ENCODE results near the gene ATP6V0A1.

DNA sequence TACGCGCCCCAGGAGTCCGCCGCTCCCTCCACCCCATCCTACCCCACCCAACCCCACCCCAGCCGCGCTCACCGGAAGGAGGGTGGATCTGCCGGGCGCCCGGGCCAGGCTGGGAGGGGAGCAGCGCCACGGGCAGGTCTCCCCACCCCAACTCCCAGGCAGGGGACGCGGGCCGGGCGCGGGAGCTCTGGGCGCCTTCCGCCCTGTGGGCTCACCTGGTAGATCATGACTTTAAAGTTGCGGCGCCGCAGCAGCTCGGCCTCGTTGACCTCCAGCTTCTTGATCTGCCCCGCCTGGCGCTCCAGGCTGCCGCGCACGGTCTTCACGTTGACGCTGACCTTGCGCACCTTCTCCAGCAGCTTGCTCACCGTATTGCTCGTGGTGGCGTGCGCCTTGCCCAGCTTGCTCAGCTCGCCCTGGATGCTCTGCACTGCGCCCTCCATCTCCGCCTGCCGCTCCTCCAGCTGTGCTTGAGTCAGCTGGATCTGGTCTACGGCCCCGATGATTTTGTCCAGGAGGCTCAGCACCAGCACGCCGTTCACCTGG is 36.2 kb upstream of the ATP6V0A1 start:
- TF ChIP-seq CTCF (conservative IDR thresholded peaks at IDR 0.05; ENCODE audit: low read depth in 2 of 2) (no peak), EZH2 (IDR thresholded peaks at IDR 0.05; ENCODE audit: low read depth, unreplicated experiment) (no peak), POLR2AphosphoS5 (IDR thresholded peaks at IDR 0.05; ENCODE audit: low read depth) (no peak), EZH2phosphoT487 (IDR thresholded peaks at IDR 0.05; ENCODE audit: unreplicated experiment) (no peak), STAT1 (IDR thresholded peaks at IDR 0.05; ENCODE audit: unreplicated experiment) (no peak), ZNF114 (CRISPR knock-in tag; IDR thresholded peaks at IDR 0.05) (no peak), CREB1 (CRISPR knock-in tag; IDR thresholded peaks at IDR 0.05; ENCODE audit: low read depth) (no peak), JUNB (IDR thresholded peaks at IDR 0.05; ENCODE audit: unreplicated experiment) (no peak), ZNF331 (CRISPR knock-in tag; IDR thresholded peaks at IDR 0.05; ENCODE audit: low read depth) (no peak)
- TF ChIP-seq, protein P1, sequence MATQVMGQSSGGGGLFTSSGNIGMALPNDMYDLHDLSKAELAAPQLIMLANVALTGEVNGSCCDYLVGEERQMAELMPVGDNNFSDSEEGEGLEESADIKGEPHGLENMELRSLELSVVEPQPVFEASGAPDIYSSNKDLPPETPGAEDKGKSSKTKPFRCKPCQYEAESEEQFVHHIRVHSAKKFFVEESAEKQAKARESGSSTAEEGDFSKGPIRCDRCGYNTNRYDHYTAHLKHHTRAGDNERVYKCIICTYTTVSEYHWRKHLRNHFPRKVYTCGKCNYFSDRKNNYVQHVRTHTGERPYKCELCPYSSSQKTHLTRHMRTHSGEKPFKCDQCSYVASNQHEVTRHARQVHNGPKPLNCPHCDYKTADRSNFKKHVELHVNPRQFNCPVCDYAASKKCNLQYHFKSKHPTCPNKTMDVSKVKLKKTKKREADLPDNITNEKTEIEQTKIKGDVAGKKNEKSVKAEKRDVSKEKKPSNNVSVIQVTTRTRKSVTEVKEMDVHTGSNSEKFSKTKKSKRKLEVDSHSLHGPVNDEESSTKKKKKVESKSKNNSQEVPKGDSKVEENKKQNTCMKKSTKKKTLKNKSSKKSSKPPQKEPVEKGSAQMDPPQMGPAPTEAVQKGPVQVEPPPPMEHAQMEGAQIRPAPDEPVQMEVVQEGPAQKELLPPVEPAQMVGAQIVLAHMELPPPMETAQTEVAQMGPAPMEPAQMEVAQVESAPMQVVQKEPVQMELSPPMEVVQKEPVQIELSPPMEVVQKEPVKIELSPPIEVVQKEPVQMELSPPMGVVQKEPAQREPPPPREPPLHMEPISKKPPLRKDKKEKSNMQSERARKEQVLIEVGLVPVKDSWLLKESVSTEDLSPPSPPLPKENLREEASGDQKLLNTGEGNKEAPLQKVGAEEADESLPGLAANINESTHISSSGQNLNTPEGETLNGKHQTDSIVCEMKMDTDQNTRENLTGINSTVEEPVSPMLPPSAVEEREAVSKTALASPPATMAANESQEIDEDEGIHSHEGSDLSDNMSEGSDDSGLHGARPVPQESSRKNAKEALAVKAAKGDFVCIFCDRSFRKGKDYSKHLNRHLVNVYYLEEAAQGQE (IDR thresholded peaks at IDR 0.05; ENCODE audit: unreplicated experiment) = no peak
- TF ChIP-seq, protein P2, sequence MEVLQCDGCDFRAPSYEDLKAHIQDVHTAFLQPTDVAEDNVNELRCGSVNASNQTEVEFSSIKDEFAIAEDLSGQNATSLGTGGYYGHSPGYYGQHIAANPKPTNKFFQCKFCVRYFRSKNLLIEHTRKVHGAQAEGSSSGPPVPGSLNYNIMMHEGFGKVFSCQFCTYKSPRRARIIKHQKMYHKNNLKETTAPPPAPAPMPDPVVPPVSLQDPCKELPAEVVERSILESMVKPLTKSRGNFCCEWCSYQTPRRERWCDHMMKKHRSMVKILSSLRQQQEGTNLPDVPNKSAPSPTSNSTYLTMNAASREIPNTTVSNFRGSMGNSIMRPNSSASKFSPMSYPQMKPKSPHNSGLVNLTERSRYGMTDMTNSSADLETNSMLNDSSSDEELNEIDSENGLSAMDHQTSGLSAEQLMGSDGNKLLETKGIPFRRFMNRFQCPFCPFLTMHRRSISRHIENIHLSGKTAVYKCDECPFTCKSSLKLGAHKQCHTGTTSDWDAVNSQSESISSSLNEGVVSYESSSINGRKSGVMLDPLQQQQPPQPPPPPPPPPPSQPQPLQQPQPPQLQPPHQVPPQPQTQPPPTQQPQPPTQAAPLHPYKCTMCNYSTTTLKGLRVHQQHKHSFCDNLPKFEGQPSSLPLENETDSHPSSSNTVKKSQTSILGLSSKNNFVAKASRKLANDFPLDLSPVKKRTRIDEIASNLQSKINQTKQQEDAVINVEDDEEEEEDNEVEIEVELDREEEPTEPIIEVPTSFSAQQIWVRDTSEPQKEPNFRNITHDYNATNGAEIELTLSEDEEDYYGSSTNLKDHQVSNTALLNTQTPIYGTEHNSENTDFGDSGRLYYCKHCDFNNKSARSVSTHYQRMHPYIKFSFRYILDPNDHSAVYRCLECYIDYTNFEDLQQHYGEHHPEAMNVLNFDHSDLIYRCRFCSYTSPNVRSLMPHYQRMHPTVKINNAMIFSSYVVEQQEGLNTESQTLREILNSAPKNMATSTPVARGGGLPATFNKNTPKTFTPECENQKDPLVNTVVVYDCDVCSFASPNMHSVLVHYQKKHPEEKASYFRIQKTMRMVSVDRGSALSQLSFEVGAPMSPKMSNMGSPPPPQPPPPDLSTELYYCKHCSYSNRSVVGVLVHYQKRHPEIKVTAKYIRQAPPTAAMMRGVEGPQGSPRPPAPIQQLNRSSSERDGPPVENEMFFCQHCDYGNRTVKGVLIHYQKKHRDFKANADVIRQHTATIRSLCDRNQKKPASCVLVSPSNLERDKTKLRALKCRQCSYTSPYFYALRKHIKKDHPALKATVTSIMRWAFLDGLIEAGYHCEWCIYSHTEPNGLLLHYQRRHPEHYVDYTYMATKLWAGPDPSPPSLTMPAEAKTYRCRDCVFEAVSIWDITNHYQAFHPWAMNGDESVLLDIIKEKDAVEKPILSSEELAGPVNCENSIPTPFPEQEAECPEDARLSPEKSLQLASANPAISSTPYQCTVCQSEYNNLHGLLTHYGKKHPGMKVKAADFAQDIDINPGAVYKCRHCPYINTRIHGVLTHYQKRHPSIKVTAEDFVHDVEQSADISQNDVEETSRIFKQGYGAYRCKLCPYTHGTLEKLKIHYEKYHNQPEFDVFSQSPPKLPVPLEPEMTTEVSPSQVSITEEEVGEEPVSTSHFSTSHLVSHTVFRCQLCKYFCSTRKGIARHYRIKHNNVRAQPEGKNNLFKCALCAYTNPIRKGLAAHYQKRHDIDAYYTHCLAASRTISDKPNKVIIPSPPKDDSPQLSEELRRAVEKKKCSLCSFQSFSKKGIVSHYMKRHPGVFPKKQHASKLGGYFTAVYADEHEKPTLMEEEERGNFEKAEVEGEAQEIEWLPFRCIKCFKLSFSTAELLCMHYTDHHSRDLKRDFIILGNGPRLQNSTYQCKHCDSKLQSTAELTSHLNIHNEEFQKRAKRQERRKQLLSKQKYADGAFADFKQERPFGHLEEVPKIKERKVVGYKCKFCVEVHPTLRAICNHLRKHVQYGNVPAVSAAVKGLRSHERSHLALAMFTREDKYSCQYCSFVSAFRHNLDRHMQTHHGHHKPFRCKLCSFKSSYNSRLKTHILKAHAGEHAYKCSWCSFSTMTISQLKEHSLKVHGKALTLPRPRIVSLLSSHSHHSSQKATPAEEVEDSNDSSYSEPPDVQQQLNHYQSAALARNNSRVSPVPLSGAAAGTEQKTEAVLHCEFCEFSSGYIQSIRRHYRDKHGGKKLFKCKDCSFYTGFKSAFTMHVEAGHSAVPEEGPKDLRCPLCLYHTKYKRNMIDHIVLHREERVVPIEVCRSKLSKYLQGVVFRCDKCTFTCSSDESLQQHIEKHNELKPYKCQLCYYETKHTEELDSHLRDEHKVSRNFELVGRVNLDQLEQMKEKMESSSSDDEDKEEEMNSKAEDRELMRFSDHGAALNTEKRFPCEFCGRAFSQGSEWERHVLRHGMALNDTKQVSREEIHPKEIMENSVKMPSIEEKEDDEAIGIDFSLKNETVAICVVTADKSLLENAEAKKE (CRISPR knock-in tag; IDR thresholded peaks at IDR 0.05) = no peak
- TF ChIP-seq, protein P3, sequence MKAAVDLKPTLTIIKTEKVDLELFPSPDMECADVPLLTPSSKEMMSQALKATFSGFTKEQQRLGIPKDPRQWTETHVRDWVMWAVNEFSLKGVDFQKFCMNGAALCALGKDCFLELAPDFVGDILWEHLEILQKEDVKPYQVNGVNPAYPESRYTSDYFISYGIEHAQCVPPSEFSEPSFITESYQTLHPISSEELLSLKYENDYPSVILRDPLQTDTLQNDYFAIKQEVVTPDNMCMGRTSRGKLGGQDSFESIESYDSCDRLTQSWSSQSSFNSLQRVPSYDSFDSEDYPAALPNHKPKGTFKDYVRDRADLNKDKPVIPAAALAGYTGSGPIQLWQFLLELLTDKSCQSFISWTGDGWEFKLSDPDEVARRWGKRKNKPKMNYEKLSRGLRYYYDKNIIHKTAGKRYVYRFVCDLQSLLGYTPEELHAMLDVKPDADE (IDR thresholded peaks at IDR 0.05) = no peak

Measured in GM23338 (cell line).